Peyer's patch (tissue), 4 donors: ENCODE data around the gene P2RY11.

Experiments
- POLR2A ChIP-seq, 2 donors: fragments of 450-650 bp; IDR thresholded peaks; one replicate each; pipeline ENCODE4 v1.5.1; 2017; ENCODE audit warnings: antibody characterized with exemption in 2 of 2, mild to moderate bottlenecking in 2 of 2, moderate library complexity in 2 of 2
- TF ChIP-seq, protein P1 (sequence below), 6 experiments: fragments of 450-650 bp in 4 of 6; fragments of 200-600 bp in 2 of 6; sonication (generic) in 1 of 6; IDR thresholded peaks; one replicate each; pipeline ENCODE4 v1.5.1; 2017 to 2019; ENCODE audit warnings: antibody characterized with exemption in 6 of 6, mild to moderate bottlenecking in 3 of 6, moderate library complexity in 1 of 6

DNA sequence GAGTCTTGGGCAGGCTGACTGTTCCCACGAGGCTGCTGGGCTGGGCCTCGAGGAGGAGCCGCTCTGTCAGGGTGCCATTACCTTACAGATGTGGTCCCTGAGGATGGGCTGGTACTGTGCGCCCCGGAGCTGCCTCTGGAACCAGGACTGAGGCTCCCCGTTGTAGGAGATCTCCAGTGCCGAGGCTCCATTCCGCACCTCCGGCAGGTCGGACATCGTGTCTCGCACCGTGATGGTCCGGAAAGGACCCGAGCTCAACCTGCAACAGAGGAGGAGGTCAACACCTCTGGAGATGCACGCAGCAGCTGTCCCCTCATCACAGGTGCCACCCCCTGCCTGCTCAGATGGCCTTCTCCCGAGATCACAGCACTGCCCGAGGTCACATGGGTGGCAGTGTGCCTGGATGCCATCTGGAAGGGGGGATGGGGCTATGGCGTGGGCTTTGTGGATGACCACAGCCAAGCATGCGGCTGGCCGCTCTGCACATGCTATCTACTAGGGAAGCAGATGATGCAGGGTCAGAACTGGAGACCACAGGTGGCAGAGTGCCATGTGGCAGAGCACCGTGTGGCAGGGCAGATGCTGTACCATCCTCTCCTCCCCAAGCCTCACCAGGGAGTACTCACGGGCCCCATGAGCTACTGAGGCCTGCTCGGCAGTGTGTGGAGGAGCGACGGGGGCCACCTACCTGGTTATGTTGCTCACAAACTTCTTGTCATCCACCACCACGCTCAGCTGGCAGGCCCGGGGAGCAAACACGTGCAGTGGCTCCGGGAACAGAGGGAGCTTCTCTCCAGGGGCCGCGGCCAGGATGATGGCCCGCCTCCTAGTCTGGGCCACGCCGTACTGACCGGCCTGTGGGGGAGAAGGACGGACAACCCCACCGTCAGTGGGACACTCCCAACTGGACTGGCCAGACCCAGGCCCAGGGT, 26.5 kb downstream of the P2RY11 start:
- TF ChIP-seq POLR2A (IDR thresholded peaks at IDR 0.05) = no peak
- TF ChIP-seq, protein P1, sequence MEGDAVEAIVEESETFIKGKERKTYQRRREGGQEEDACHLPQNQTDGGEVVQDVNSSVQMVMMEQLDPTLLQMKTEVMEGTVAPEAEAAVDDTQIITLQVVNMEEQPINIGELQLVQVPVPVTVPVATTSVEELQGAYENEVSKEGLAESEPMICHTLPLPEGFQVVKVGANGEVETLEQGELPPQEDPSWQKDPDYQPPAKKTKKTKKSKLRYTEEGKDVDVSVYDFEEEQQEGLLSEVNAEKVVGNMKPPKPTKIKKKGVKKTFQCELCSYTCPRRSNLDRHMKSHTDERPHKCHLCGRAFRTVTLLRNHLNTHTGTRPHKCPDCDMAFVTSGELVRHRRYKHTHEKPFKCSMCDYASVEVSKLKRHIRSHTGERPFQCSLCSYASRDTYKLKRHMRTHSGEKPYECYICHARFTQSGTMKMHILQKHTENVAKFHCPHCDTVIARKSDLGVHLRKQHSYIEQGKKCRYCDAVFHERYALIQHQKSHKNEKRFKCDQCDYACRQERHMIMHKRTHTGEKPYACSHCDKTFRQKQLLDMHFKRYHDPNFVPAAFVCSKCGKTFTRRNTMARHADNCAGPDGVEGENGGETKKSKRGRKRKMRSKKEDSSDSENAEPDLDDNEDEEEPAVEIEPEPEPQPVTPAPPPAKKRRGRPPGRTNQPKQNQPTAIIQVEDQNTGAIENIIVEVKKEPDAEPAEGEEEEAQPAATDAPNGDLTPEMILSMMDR (IDR thresholded peaks at IDR 0.05) = no peak
